ENCODE measurements around the gene PIGP.

The PIGP gene

GRCh38 chr21:37087188-37087587 is 14.3 kb upstream of the PIGP start:
- Histone ChIP-seq H3K79me2 (ENCODE audit: insufficient read depth, low read depth) (peaks cover 20% of the 10 kb centered on the region; the same call in 1 of the 2 replicates), H3K36me3 (ENCODE audit: insufficient read depth) (no peaks in the 10 kb centered on the region), H3K27me3 (ENCODE audit: insufficient read depth, low read depth) (no peaks in the 10 kb centered on the region), H3K4me1 (ENCODE audit: low read depth, poor library complexity, severe bottlenecking) (no peaks in the 10 kb centered on the region), H3K4me2 (no peak overlapping the region), H3K4me3 (IDR thresholded peaks at IDR 0.05; ENCODE audit: insufficient read depth, low read depth, low read length) (no peak overlapping the region), H3K27ac (no peak overlapping the region), H3K9ac (no peak overlapping the region), H2AFZ (ENCODE audit: low read depth) (no peak overlapping the region), H4K20me1 (ENCODE audit: insufficient read depth) (no peaks in the 10 kb centered on the region)
- no peak for TF ChIP-seq CTCF (conservative IDR thresholded peaks at IDR 0.05; ENCODE audit: low read depth, low read length)

- H3K4me2 ChIP-seq = no peak overlapping the region
- H3K36me3 ChIP-seq (ENCODE audit: insufficient read depth) = no peaks in the 10 kb centered on the region
- H3K27me3 ChIP-seq (ENCODE audit: insufficient read depth, low read depth) = no peaks in the 10 kb centered on the region
- H3K79me2 ChIP-seq (ENCODE audit: insufficient read depth, low read depth) = peaks cover 31% of the 10 kb centered on the region; the same call in 1 of the 2 replicates
- H3K4me3 ChIP-seq (IDR thresholded peaks at IDR 0.05; ENCODE audit: insufficient read depth, low read depth, low read length) = no peak overlapping the region
- H3K4me1 ChIP-seq (ENCODE audit: low read depth, poor library complexity, severe bottlenecking) = no peaks in the 10 kb centered on the region
- no peak overlapping the region for H3K9ac ChIP-seq
- H3K27ac ChIP-seq = no peak overlapping the region
- TF ChIP-seq CTCF (conservative IDR thresholded peaks at IDR 0.05; ENCODE audit: low read depth, low read length) = no peak
- no peaks in the 10 kb centered on the region for H4K20me1 ChIP-seq (ENCODE audit: insufficient read depth)
- no peak overlapping the region for H2AFZ ChIP-seq (ENCODE audit: low read depth)
Measured at GRCh38 chr21:37085726-37086125, 12.9 kb upstream of the PIGP start.

GRCh38 chr21:37082856-37083528 is 10.1 kb upstream of the PIGP start:
- Histone ChIP-seq H2AFZ (ENCODE audit: low read depth) (no peak overlapping the region), H4K20me1 (ENCODE audit: insufficient read depth) (no peaks in the 10 kb centered on the region), H3K9ac (no peak overlapping the region), H3K4me2 (no peak overlapping the region), H3K4me3 (IDR thresholded peaks at IDR 0.05; ENCODE audit: insufficient read depth, low read depth, low read length) (no peak overlapping the region), H3K36me3 (ENCODE audit: insufficient read depth) (no peaks in the 10 kb centered on the region), H3K79me2 (ENCODE audit: insufficient read depth, low read depth) (peaks cover 48% of the 10 kb centered on the region; the same call in 1 of the 2 replicates), H3K27ac (no peak overlapping the region), H3K27me3 (ENCODE audit: insufficient read depth, low read depth) (no peaks in the 10 kb centered on the region), H3K4me1 (ENCODE audit: low read depth, poor library complexity, severe bottlenecking) (no peaks in the 10 kb centered on the region)
- TF ChIP-seq CTCF (conservative IDR thresholded peaks at IDR 0.05; ENCODE audit: low read depth, low read length) = no peak

- H3K27ac ChIP-seq = no peak overlapping the region
- H3K4me2 ChIP-seq = no peak overlapping the region
- no peaks in the 10 kb centered on the region for H4K20me1 ChIP-seq (ENCODE audit: insufficient read depth)
- peaks cover 54% of the 10 kb centered on the region; the same call in 1 of the 2 replicates for H3K79me2 ChIP-seq (ENCODE audit: insufficient read depth, low read depth)
- no peaks in the 10 kb centered on the region for H3K27me3 ChIP-seq (ENCODE audit: insufficient read depth, low read depth)
- no peaks in the 10 kb centered on the region for H3K4me1 ChIP-seq (ENCODE audit: low read depth, poor library complexity, severe bottlenecking)
- H3K9ac ChIP-seq = no peak overlapping the region
- H3K36me3 ChIP-seq (ENCODE audit: insufficient read depth) = no peaks in the 10 kb centered on the region
- TF ChIP-seq CTCF (conservative IDR thresholded peaks at IDR 0.05; ENCODE audit: low read depth, low read length) = no peak
- no peak overlapping the region for H3K4me3 ChIP-seq (IDR thresholded peaks at IDR 0.05; ENCODE audit: insufficient read depth, low read depth, low read length)
- no peak overlapping the region for H2AFZ ChIP-seq (ENCODE audit: low read depth)
Measured at GRCh38 chr21:37082375-37082774, 9.5 kb upstream of the PIGP start.

Measured in KMS-11 (cell line).